SU-DHL-6 (cell line): ENCODE measurements around the gene FBXW8.

Source experiments
- H2AFZ ChIP-seq: fragments of 200-600 bp; sonication (generic); 2 replicates; pipeline ENCODE4 v1.6.1; 2014; ENCODE audit warnings: low read depth, mild to moderate bottlenecking, moderate library complexity, mixed read lengths, antibody characterized with exemption, low read length; ENCODE audit not compliant: severe bottlenecking
- H3F3A ChIP-seq: fragments of 200-600 bp; shearing (Covaris generic); 2 replicates; pipeline ENCODE4 v1.6.0; 2016; ENCODE audit warnings: antibody characterized with exemption, mild to moderate bottlenecking; ENCODE audit not compliant: insufficient read depth
- H3K27ac ChIP-seq: fragments of 200-600 bp; sonication (generic); 2 replicates; pipeline ENCODE4 v1.5.1; 2016; ENCODE audit warnings: low read depth, mild to moderate bottlenecking, low read length, moderate library complexity, mixed read lengths
- H3K27me3 ChIP-seq: fragments of 200-600 bp; sonication (generic), shearing (Covaris generic); 2 replicates; pipeline ENCODE4 v1.6.0; 2014; ENCODE audit warnings: mild to moderate bottlenecking, low read length
- H3K36me3 ChIP-seq: fragments of 200-600 bp; sonication (generic); 2 replicates; pipeline ENCODE4 v1.6.1; 2014; ENCODE audit warnings: mild to moderate bottlenecking, low read length, mixed read lengths
- H3K4me2 ChIP-seq: fragments of 300-600, 200-600 bp; shearing (Covaris generic), sonication (generic); 2 replicates; pipeline ENCODE4 v1.6.0; 2014; ENCODE audit warnings: low read length, low read depth, mild to moderate bottlenecking; ENCODE audit not compliant: poor library complexity, severe bottlenecking
- H3K4me3 ChIP-seq: fragments of 200-600 bp; sonication (generic); 2 replicates; pipeline ENCODE4 v1.5.1; 2014; ENCODE audit warnings: antibody characterized with exemption, low read length, mild to moderate bottlenecking, mixed read lengths; ENCODE audit not compliant: insufficient read depth, poor library complexity, severe bottlenecking
- H3K79me2 ChIP-seq: fragments of 200-600 bp; sonication (generic); 2 replicates; pipeline ENCODE4 v1.6.1; 2014; ENCODE audit warnings: mild to moderate bottlenecking, low read length, moderate library complexity; ENCODE audit not compliant: insufficient read depth
- H3K9ac ChIP-seq: fragments of 200-600 bp; sonication (generic); 2 replicates; pipeline ENCODE4 v1.7.0; 2014; ENCODE audit warnings: mild to moderate bottlenecking, low read length
- H3K9me2 ChIP-seq: fragments of 200-600 bp; sonication (generic); replicated peaks from 2 replicates; pipeline ENCODE4 v1.6.1; 2014; ENCODE audit warnings: low read length; ENCODE audit not compliant: insufficient read depth
- H3K9me3 ChIP-seq: fragments of 200-600 bp; sonication (generic); 2 replicates; pipeline ENCODE4 v1.6.1; 2014; ENCODE audit warnings: low read length, mixed read lengths; ENCODE audit not compliant: insufficient read depth
- H4K20me1 ChIP-seq: fragments of 200-600 bp; sonication (generic); 2 replicates; pipeline ENCODE4 v1.6.1; 2014; ENCODE audit warnings: low read depth, mild to moderate bottlenecking, antibody characterized with exemption, low read length, moderate library complexity, mixed read lengths
- CTCF ChIP-seq: fragments of 200-600 bp; sonication (generic); IDR thresholded peaks from one replicate; pipeline ENCODE4 v1.5.1; 2017; ENCODE audit warnings: antibody characterized with exemption, mild to moderate bottlenecking, low read length, moderate library complexity; ENCODE audit not compliant: insufficient read depth, poor library complexity, severe bottlenecking
- EZH2phosphoT487 ChIP-seq: fragments of 200-600 bp; sonication (generic), shearing (Covaris generic); conservative IDR thresholded peaks from 2 replicates; pipeline ENCODE4 v1.6.1; 2018; ENCODE audit warnings: mild to moderate bottlenecking, antibody characterized with exemption, low read length, moderate library complexity, mixed read lengths

The FBXW8 gene

DNA sequence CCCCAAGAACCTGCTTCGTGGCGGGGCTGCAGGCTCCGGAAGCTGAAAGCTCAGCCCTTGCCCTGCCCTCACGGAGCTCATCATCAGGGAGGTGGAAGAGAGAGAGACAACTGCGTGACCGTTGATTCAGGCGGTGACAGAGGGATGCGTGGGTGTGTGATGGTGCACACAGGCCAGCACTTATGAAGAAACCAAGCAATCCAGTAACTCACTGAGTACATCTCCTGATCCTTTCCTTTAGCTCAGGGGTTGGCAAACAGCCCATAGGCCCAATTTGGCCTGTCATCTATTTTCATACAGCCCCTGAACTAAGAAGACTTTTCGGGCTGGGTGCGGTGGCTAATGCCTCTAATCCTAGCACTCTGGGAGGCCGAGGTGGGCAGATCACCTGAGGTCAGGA lies 138.5 kb downstream of the FBXW8 start:
- Histone ChIP-seq H3K9ac (no peak overlapping the region), H3F3A (no peaks in the 10 kb centered on the region)

GRCh38 chr12:117050060-117050459 lies 139.3 kb downstream of the FBXW8 start:
- no peak overlapping the region for H3K4me3 ChIP-seq
- H3K4me2 ChIP-seq = no peak overlapping the region
- no peaks in the 10 kb centered on the region for H3K36me3 ChIP-seq
- H3K27me3 ChIP-seq = no peaks in the 10 kb centered on the region
- no peak overlapping the region for H2AFZ ChIP-seq
- no peak overlapping the region for H3K27ac ChIP-seq
- no peaks in the 10 kb centered on the region for H4K20me1 ChIP-seq
- no peaks in the 10 kb centered on the region for H3K9me2 ChIP-seq
- H3K9ac ChIP-seq = no peak overlapping the region
- no peak for TF ChIP-seq EZH2phosphoT487
- H3F3A ChIP-seq = no peaks in the 10 kb centered on the region
- no peaks in the 10 kb centered on the region for H3K9me3 ChIP-seq
- H3K79me2 ChIP-seq = no peaks in the 10 kb centered on the region

More for the DNA sequence above, 138.5 kb downstream of the FBXW8 start:
- Histone ChIP-seq H3K27ac (no peak overlapping the region), H3K27me3 (no peaks in the 10 kb centered on the region), H3K4me2 (no peak overlapping the region), H2AFZ (no peak overlapping the region), H4K20me1 (no peaks in the 10 kb centered on the region), H3K4me3 (no peak overlapping the region), H3K36me3 (no peaks in the 10 kb centered on the region), H3K9me3 (no peaks in the 10 kb centered on the region), H3K79me2 (no peaks in the 10 kb centered on the region), H3K9me2 (no peaks in the 10 kb centered on the region)
- TF ChIP-seq CTCF (no peak), EZH2phosphoT487 (no peak)

GRCh38 chr12:117051380-117051779 lies 140.6 kb downstream of the FBXW8 start:
- Histone ChIP-seq H3K4me3 (no peak overlapping the region), H3K9me2 (no peaks in the 10 kb centered on the region), H3K9ac (no peak overlapping the region), H3K79me2 (no peaks in the 10 kb centered on the region), H3K36me3 (no peaks in the 10 kb centered on the region), H3K27me3 (no peaks in the 10 kb centered on the region), H3K9me3 (no peaks in the 10 kb centered on the region), H3F3A (no peaks in the 10 kb centered on the region), H4K20me1 (no peaks in the 10 kb centered on the region), H3K27ac (no peak overlapping the region), H3K4me2 (no peak overlapping the region), H2AFZ (no peak overlapping the region)
- TF ChIP-seq EZH2phosphoT487 = no peak
- TF ChIP-seq CTCF = no peak

DNA sequence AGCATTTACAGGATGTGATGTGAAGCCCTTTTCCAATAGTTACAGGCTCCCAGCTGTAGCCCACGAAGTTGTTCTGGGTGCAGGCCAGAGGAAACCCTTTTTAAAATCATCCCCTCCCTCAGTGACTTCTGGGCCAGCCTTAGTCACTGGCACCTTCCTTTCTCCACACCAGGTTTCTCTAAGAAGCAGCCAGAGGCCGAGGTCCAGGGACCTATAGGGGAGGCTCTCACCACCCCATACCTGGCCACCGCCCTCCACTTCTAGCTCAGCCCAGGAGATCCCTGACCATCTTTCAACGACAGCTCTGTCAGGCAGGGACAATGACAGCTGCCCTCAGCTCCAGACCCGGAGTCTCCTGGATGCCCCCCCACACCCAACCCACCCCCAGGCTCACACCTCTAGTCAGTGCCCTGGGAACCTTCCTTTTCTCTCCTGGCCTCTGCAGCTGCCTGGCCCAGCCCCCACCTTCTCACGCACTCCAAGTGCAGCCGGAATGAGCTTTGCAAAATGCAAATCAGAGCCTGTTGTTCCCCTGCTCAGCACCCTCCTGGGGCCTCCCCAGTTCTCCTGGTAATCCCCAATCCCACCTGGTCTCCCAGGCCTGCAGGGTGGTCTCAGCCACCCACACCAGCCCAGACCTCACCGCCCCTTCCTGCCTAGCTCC lies 141.8 kb downstream of the FBXW8 start:
- no peak overlapping the region for H3K4me2 ChIP-seq
- H3K27ac ChIP-seq = no peak overlapping the region
- H3K4me3 ChIP-seq = no peak overlapping the region
- no peaks in the 10 kb centered on the region for H3K9me2 ChIP-seq
- TF ChIP-seq CTCF = no peak
- no peak for TF ChIP-seq EZH2phosphoT487
- no peaks in the 10 kb centered on the region for H3K27me3 ChIP-seq
- no peaks in the 10 kb centered on the region for H3K9me3 ChIP-seq
- H3K36me3 ChIP-seq = no peaks in the 10 kb centered on the region
- no peak overlapping the region for H3K9ac ChIP-seq
- no peaks in the 10 kb centered on the region for H3F3A ChIP-seq
- H4K20me1 ChIP-seq = no peaks in the 10 kb centered on the region
- H3K79me2 ChIP-seq = no peaks in the 10 kb centered on the region
- H2AFZ ChIP-seq = no peak overlapping the region
